ENCODE results near the gene B4GALT3. TPM values are rescaled to one million over a fixed set of nuclear protein-coding genes. Genes with fewer than 3 reads are reported as not detected.
A peak's percentile ranks its signal among the peaks of the same experiment; 100 is the strongest.

Gene B4GALT3
- polyA plus RNA-seq, 1 experiment = 39.0 TPM

DNA sequence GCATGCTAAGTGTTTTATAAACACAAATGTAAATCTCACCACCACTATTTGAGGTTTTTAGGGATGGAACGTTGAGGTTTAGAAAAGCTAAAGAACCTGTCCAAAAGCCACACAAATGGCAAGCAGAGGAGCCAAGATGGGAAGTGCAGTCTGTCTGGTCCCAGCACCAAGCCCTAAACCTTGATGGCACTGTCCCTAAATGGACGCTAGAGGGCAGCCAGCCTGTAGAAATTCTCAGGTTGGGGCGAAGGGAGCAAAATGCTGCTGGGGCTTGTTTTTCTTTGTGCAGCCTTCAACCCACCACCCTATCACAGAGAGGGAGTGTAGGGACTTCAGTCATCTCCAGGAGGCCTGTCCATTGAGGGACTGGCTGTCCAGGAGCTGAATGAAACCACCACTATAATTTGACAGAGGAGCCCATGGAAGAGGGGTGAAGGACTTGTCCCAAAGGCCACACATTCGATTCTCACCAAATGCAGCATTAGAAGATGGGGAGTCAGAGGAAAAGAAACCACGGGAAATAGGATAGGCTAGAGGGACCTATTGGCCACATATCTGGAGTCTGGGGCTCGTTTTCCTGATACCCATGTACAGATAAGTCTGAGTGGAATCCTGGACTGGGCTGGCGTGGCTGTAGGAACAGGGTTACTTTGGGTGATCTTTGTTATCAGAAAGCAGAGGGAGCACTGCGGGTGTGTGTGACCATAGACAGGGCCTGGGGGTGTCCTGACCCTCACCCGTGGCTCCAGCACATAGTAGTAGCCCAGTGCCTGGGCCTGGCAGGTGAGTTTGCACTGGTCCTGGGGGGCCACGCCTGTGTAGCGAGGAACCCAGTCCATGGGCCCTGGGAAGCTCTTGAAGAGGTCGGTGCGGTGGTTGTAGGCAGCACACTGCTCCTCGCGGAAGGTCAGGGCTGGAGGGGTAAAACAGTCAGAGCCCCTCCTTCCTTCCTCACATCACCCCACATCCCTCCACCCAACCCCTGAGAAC lies 15.5 kb upstream of the B4GALT3 start:
- CTCF ChIA-PET = interaction anchor here (0.7 to 6.1 kb wide), 23 partner anchors 9 to 197 kb away, joined by 3 to 49 read pairs (median 4); partner anchors contain the start of genes APOA2, NDUFS2, PPOX and TOMM40L
- POLR2A ChIA-PET = no interaction called here
- no peak overlapping the region for H3K4me3 ChIP-seq (ENCODE audit: low read depth, low read length)
- DNase-seq (ENCODE audit: low read depth) = no peak
- H3K27me3 ChIP-seq (ENCODE audit: control insufficient read depth, insufficient read depth, low read length) = no peaks in the 10 kb centered on the region
- peaks cover 18% of the 10 kb centered on the region for H3K36me3 ChIP-seq (ENCODE audit: control insufficient read depth, insufficient read depth, low read length)
- TF ChIP-seq, protein P1, sequence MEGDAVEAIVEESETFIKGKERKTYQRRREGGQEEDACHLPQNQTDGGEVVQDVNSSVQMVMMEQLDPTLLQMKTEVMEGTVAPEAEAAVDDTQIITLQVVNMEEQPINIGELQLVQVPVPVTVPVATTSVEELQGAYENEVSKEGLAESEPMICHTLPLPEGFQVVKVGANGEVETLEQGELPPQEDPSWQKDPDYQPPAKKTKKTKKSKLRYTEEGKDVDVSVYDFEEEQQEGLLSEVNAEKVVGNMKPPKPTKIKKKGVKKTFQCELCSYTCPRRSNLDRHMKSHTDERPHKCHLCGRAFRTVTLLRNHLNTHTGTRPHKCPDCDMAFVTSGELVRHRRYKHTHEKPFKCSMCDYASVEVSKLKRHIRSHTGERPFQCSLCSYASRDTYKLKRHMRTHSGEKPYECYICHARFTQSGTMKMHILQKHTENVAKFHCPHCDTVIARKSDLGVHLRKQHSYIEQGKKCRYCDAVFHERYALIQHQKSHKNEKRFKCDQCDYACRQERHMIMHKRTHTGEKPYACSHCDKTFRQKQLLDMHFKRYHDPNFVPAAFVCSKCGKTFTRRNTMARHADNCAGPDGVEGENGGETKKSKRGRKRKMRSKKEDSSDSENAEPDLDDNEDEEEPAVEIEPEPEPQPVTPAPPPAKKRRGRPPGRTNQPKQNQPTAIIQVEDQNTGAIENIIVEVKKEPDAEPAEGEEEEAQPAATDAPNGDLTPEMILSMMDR (IDR thresholded peaks at IDR 0.05; ENCODE audit: insufficient read depth, low read depth, low read length) = peak; percentile 93

DNA sequence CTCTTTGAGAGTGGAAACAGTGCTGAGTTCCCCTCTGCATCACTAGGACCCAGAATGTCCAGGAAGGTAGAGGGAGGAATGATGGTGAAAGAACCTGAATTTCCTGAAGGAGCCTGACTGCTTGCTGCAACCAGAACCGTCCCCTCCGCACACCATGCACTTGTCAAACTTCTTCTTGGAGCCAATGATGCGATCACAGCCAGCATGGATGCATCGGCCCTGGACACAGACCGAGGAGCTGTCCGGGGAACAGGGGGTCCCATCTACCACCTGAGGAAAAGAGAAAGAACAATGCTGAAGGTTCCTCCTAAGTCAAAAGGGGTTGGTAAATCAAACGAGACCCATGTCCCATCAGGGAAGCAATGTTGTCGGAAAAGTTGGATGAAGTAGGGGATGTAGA lies 14.7 kb upstream of the B4GALT3 start:
- Histone ChIP-seq H3K4me3 (ENCODE audit: low read depth, low read length) (no peak overlapping the region), H3K36me3 (ENCODE audit: control insufficient read depth, insufficient read depth, low read length) (peaks cover 18% of the 10 kb centered on the region), H3K27me3 (ENCODE audit: control insufficient read depth, insufficient read depth, low read length) (no peaks in the 10 kb centered on the region)
- DNase-seq (ENCODE audit: low read depth) = no peak
- TF ChIP-seq, protein P1 (IDR thresholded peaks at IDR 0.05; ENCODE audit: insufficient read depth, low read depth, low read length) = no peak
- POLR2A ChIA-PET = no interaction called here
- CTCF ChIA-PET = interaction anchor here (0.7 to 6.1 kb wide), 20 partner anchors 10 to 198 kb away, joined by 3 to 49 read pairs (median 4); partner anchors contain the start of genes APOA2, NDUFS2, PPOX and TOMM40L

DNA sequence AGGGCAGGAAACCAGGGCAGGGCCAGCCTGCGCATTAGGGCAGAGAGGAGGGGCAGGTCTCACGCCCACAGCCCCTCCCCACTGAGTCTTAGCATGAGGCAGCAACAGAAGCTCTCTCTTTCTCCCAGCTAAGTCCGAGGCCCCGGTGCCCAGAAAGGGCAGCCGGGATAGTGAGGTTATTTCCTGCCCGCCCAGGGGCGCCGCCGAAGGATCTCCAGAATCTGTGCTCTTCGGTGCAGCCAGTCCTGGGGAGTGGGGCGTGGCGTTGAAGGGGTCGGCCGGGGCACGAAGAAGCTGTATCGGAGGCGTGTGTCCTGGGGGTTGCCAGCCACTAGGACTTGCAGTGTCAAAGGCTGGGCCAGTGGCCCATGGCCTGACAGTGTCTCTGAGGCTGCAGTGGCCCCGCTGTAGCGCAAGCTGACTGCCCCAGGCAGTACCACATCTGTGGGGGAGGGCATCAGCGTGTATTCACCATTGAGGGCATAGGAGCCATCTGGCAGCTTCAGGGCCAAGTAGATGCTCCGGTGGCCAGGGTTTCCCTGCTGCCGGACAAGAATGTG lies 13.7 kb upstream of the B4GALT3 start:
- Histone ChIP-seq H3K27me3 (ENCODE audit: control insufficient read depth, insufficient read depth, low read length) (no peaks in the 10 kb centered on the region), H3K4me3 (ENCODE audit: low read depth, low read length) (no peak overlapping the region), H3K36me3 (ENCODE audit: control insufficient read depth, insufficient read depth, low read length) (peaks cover 18% of the 10 kb centered on the region)
- ChIA-PET CTCF (interaction anchor here (0.7 to 6.1 kb wide), 11 partner anchors 9 to 192 kb away, joined by 3 to 49 read pairs (median 8); partner anchors contain the start of genes APOA2, NDUFS2 and TOMM40L), POLR2A (no interaction called here)
- no peak for DNase-seq (ENCODE audit: low read depth)
- TF ChIP-seq, protein P1 (IDR thresholded peaks at IDR 0.05; ENCODE audit: insufficient read depth, low read depth, low read length) = no peak

DNA sequence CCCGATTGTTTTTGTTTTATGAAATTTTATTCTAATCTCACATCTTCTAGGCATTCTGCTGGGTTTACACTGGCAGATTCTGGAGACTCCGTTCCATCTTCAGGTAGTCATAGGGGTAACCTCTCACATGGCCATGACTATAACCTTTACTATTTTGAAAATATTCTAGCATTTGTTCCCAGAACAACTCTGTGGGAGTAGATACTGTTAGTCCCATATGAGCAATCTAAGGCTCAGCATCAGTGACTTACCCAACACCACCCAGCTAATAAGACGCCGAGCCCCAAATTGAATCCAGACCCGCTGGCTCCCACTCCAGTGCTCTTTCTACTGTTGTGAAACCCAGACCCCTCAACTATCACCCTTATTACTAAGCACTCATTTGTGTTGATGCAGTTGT lies 11.7 kb upstream of the B4GALT3 start:
- H3K27me3 ChIP-seq (ENCODE audit: control insufficient read depth, insufficient read depth, low read length) = no peaks in the 10 kb centered on the region
- CTCF ChIA-PET = interaction anchor here (6.1 kb wide), 1 partner anchor 35 kb away, joined by 49 read pairs; the partner anchor contains the start of genes APOA2 and TOMM40L
- TF ChIP-seq, protein P1 (IDR thresholded peaks at IDR 0.05; ENCODE audit: insufficient read depth, low read depth, low read length) = no peak
- DNase-seq (ENCODE audit: low read depth) = no peak
- no peak overlapping the region for H3K4me3 ChIP-seq (ENCODE audit: low read depth, low read length)
- H3K36me3 ChIP-seq (ENCODE audit: control insufficient read depth, insufficient read depth, low read length) = peaks cover 15% of the 10 kb centered on the region; the same call in 1 of the 2 replicates
- POLR2A ChIA-PET = no interaction called here

DNA sequence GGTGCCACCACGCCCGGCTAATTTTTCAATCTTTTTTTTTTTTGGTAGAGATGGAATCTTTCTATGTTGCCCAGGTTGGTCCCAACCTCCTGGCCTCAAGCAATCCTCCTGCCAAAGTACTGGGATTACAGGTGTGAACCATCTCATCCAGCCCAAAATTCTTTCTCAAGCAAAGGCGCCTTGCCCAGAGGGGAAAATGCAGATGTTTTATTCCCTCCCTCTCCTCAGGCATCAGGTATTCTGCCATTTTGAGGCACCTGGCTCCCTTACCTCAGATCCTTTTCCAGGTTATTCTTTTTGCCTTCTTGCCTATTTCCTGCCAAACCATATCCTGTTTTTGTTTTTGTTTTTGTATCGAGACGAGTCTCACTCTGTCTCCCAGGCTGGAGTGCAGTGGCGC lies 11.1 kb upstream of the B4GALT3 start:
- CTCF ChIA-PET = no interaction called here
- Histone ChIP-seq H3K27me3 (ENCODE audit: control insufficient read depth, insufficient read depth, low read length) (no peaks in the 10 kb centered on the region), H3K36me3 (ENCODE audit: control insufficient read depth, insufficient read depth, low read length) (peaks cover 15% of the 10 kb centered on the region; the same call in 1 of the 2 replicates), H3K4me3 (ENCODE audit: low read depth, low read length) (no peak overlapping the region)
- DNase-seq (ENCODE audit: low read depth) = no peak
- TF ChIP-seq, protein P1 (IDR thresholded peaks at IDR 0.05; ENCODE audit: insufficient read depth, low read depth, low read length) = no peak
- POLR2A ChIA-PET = no interaction called here

Measured in BJ (cell line).